ENCODE results near the gene ASZ1. TPM values are rescaled to one million over a fixed set of nuclear protein-coding genes. Genes with fewer than 3 reads are reported as not detected.
A peak's percentile ranks its signal among the peaks of the same experiment; 100 is the strongest.
"Not testable (repeated sequence)": the region's sequence is repeated elsewhere in the genome, so short reads cannot be mapped to it uniquely, and the experiment has no call there.

ASZ1 gene
- not detected in 2 replicates for total RNA-seq

- DNase-seq (ENCODE audit: extremely low read depth, low read depth, low spot score): no peak
Observed at GRCh38 chr7:117427258-117427701, at the start of gene ASZ1. ASZ1 (minus strand) TSS chr7:117427493; CDS start chr7:117427460, 33 bp downstream.

GRCh38 chr7:117476557-117477215 lies 49.4 kb upstream of the ASZ1 start:
- DNase-seq (ENCODE audit: extremely low read depth, low read depth, low spot score): no peak

- no peak for DNase-seq (ENCODE audit: extremely low read depth, low read depth, low spot score)
Observed at GRCh38 chr7:117472335-117472734, 45.0 kb upstream of the ASZ1 start.

- DNase-seq (ENCODE audit: extremely low read depth, low read depth, low spot score): no peak
Observed at GRCh38 chr7:117470777-117471176, 43.5 kb upstream of the ASZ1 start.

GRCh38 chr7:117468174-117468573 lies 40.9 kb upstream of the ASZ1 start:
- no peak for DNase-seq (ENCODE audit: extremely low read depth, low read depth, low spot score)

- not testable (repeated sequence) for DNase-seq (ENCODE audit: extremely low read depth, low read depth, low spot score)
Observed at GRCh38 chr7:117460815-117461214, 33.5 kb upstream of the ASZ1 start.

GRCh38 chr7:117459735-117460134 lies 32.4 kb upstream of the ASZ1 start:
- DNase-seq (ENCODE audit: extremely low read depth, low read depth, low spot score): no peak

GRCh38 chr7:117458977-117459583 lies 31.8 kb upstream of the ASZ1 start:
- DNase-seq (ENCODE audit: extremely low read depth, low read depth, low spot score): peak; percentile 9

- no peak for DNase-seq (ENCODE audit: extremely low read depth, low read depth, low spot score)
Observed at GRCh38 chr7:117448655-117449054, 21.4 kb upstream of the ASZ1 start.

- DNase-seq (ENCODE audit: extremely low read depth, low read depth, low spot score): no peak
Observed at GRCh38 chr7:117446220-117446815, 19.0 kb upstream of the ASZ1 start.

GRCh38 chr7:117445206-117445605 lies 17.9 kb upstream of the ASZ1 start:
- DNase-seq (ENCODE audit: extremely low read depth, low read depth, low spot score): no peak

- no peak for DNase-seq (ENCODE audit: extremely low read depth, low read depth, low spot score)
Observed at GRCh38 chr7:117444646-117445045, 17.4 kb upstream of the ASZ1 start.

- DNase-seq (ENCODE audit: extremely low read depth, low read depth, low spot score): no peak
Observed at GRCh38 chr7:117435475-117436043, 8.3 kb upstream of the ASZ1 start.

- no peak for DNase-seq (ENCODE audit: extremely low read depth, low read depth, low spot score)
Observed at GRCh38 chr7:117424090-117424829, 3.0 kb downstream of the ASZ1 start.

GRCh38 chr7:117414591-117414990 lies 12.7 kb downstream of the ASZ1 start:
- DNase-seq (ENCODE audit: extremely low read depth, low read depth, low spot score): not testable (repeated sequence)

GRCh38 chr7:117412946-117413559 lies 14.2 kb downstream of the ASZ1 start:
- DNase-seq (ENCODE audit: extremely low read depth, low read depth, low spot score): no peak

GRCh38 chr7:117412390-117412789 lies 14.9 kb downstream of the ASZ1 start:
- no peak for DNase-seq (ENCODE audit: extremely low read depth, low read depth, low spot score)

GRCh38 chr7:117411539-117411938 lies 15.8 kb downstream of the ASZ1 start:
- no peak for DNase-seq (ENCODE audit: extremely low read depth, low read depth, low spot score)

- DNase-seq (ENCODE audit: extremely low read depth, low read depth, low spot score): no peak
Observed at GRCh38 chr7:117408831-117409230, 18.5 kb downstream of the ASZ1 start.

- DNase-seq (ENCODE audit: extremely low read depth, low read depth, low spot score): no peak
Observed at GRCh38 chr7:117405519-117405918, 21.8 kb downstream of the ASZ1 start.

GRCh38 chr7:117403737-117404136 lies 23.6 kb downstream of the ASZ1 start:
- DNase-seq (ENCODE audit: extremely low read depth, low read depth, low spot score): no peak
